HepG2 (cell line): ENCODE measurements around the gene IWS1. TPM values are rescaled to one million over a fixed set of nuclear protein-coding genes. Genes with fewer than 3 reads are reported as not detected.

ENCODE experiments used
- CCDC6 ChIP-seq: sonication (generic); formaldehyde crosslinking; IDR thresholded peaks from 2 replicates; pipeline ENCODE4 v1.8.1; 2022; ENCODE audit warnings: mild to moderate bottlenecking, missing genetic modification reagents, moderate library complexity
- ELF1 ChIP-seq: sonication (generic); formaldehyde crosslinking; IDR thresholded peaks from 2 replicates; pipeline ENCODE4 v1.4.0; 2020; ENCODE audit warnings: missing genetic modification reagents
- FOXP4 ChIP-seq: sonication (generic); formaldehyde crosslinking; IDR thresholded peaks from 2 replicates; pipeline ENCODE4 v1.4.0; 2020; ENCODE audit warnings: missing genetic modification reagents
- FUBP1 ChIP-seq: sonication (generic); formaldehyde crosslinking; IDR thresholded peaks from 2 replicates; pipeline ENCODE4 v1.5.1; 2020; ENCODE audit warnings: missing genetic modification reagents, mild to moderate bottlenecking, borderline replicate concordance
- HNF4A ChIP-seq: sonication (generic); formaldehyde crosslinking; IDR thresholded peaks from 2 replicates; pipeline ENCODE4 v1.4.0; 2020; ENCODE audit warnings: missing genetic modification reagents
- PAXIP1 ChIP-seq: sonication (generic); formaldehyde crosslinking; conservative IDR thresholded peaks from 2 replicates; pipeline ENCODE4 v1.4.0; 2020; ENCODE audit warnings: mild to moderate bottlenecking, missing genetic modification reagents, moderate library complexity
- TEAD2 ChIP-seq: sonication (generic); formaldehyde crosslinking; IDR thresholded peaks from 2 replicates; pipeline ENCODE4 v1.9.0; 2021; ENCODE audit warnings: missing genetic modification reagents
- ZBTB26 ChIP-seq: IDR thresholded peaks from 2 replicates; pipeline ENCODE4 v1.6.1; 2016; ENCODE audit warnings: missing compliant biosample characterization, missing genetic modification reagents, borderline replicate concordance
- ZFYVE20 ChIP-seq: sonication (generic); formaldehyde crosslinking; IDR thresholded peaks from 2 replicates; pipeline ENCODE4 v1.8.0; 2023; ENCODE audit warnings: low read depth, mild to moderate bottlenecking, moderate library complexity, missing genetic modification reagents, borderline replicate concordance
- ZNF503 ChIP-seq: sonication (generic); formaldehyde crosslinking; IDR thresholded peaks from 2 replicates; pipeline ENCODE4 v1.4.0; 2020; ENCODE audit warnings: missing genetic modification reagents
- ZNF770 ChIP-seq: sonication (generic); formaldehyde crosslinking; IDR thresholded peaks from 2 replicates; pipeline ENCODE4 v1.5.0; 2020; ENCODE audit warnings: mild to moderate bottlenecking, missing genetic modification reagents
- polyA plus RNA-seq, 8 experiments: library from polyadenylated mRNA; depleted of rRNA in 3 of 8; stranded (reverse) in 7 of 8; unstranded in 1 of 8; fragments of >200 nt; fragmentation: Illumina TruSeq in 4 of 8; extraction: Trizol in 4 of 8; gene quantifications; 2 replicates each; pipeline versions ENCODE4 v1.2.1 to v1.2.3, GENCODE V29; 2011 to 2016; ENCODE audit warnings: low read depth in 4 of 8, missing spikeins in 1 of 8, mixed read lengths in 1 of 8; ENCODE audit not compliant: insufficient read depth in 1 of 8
- total RNA-seq, 5 experiments: library from RNA; depleted of rRNA; stranded (reverse); fragments of >200 nt; fragmentation: Illumina TruSeq; extraction: Trizol; gene quantifications; 2 replicates each; pipeline ENCODE4 v1.2.3, GENCODE V29; 2016; ENCODE audit warnings: low read depth in 1 of 5

The IWS1 gene
- total and polyA plus RNA-seq, 2 of the 13 experiments (the other 11 are each of a cell fraction or from before 2014, with no cell fraction given): 28.9 to 62.3 TPM

GRCh38 chr2:127527001-127527804 is 914 bp upstream of the IWS1 start (continued):
- TF ChIP-seq ZNF503 (CRISPR knock-in tag) (0 out of 2 replicates have a peak, but pooled peaks have one; percentile 12), FUBP1 (no peak), ZFYVE20 (CRISPR knock-in tag) (no peak), ZBTB26 (no peak), PAXIP1 (no peak), ELF1 (CRISPR knock-in tag) (no peak; the same call in 1 of the 2 replicates), HNF4A (CRISPR knock-in tag) (no peak), ZNF770 (CRISPR knock-in tag) (peak; percentile 18; the same call in 1 of the 2 replicates), CCDC6 (CRISPR knock-in tag) (peak; percentile 6; the same call in 1 of the 2 replicates), TEAD2 (no peak), FOXP4 (CRISPR knock-in tag) (peak; percentile 39; the same call in 1 of the 2 replicates)
